BE2C (cell line): Measurements from ENCODE around the gene ADCY4.
"Not testable (repeated sequence)": the region's sequence is repeated elsewhere in the genome, so short reads cannot be mapped to it uniquely, and the experiment has no call there.

Source experiments
- DNase-seq: peaks from one replicate; pipeline ENCODE4 v3.0.0-alpha.2; 2020
- H3K27me3 ChIP-seq: fragments of 250-450 bp; sonication (Bioruptor Pico); 2 replicates; pipeline ENCODE4 v1.5.1; 2020; ENCODE audit warnings: mild to moderate bottlenecking
- H3K36me3 ChIP-seq: fragments of 250-450 bp; sonication (Bioruptor Pico); 2 replicates; pipeline ENCODE4 v1.5.1; 2020; ENCODE audit warnings: mild to moderate bottlenecking
- H3K4me1 ChIP-seq: fragments of 250-450 bp; sonication (Bioruptor Pico); 2 replicates; pipeline ENCODE4 v1.5.1; 2020
- H3K4me3 ChIP-seq: 2 replicates; pipeline ENCODE4 v1.5.1; 2011; ENCODE audit warnings: low read depth, low read length
- H3K9me3 ChIP-seq: fragments of 250-450 bp; sonication (Bioruptor Pico); 2 replicates; pipeline ENCODE4 v1.5.1; 2020
- TF ChIP-seq, protein P1 (sequence below): IDR thresholded peaks from 2 replicates; pipeline ENCODE4 v1.5.1; 2012; ENCODE audit warnings: mild to moderate bottlenecking, low read depth, low read length

The ADCY4 gene

GRCh38 chr14:24331731-24332267, 3.1 kb downstream of the ADCY4 start:
- Histone ChIP-seq H3K4me3 (peak overlapping the region; percentile 21; the same call in 1 of the 2 replicates), H3K4me1 (no peaks in the 10 kb centered on the region), H3K9me3 (no peaks in the 10 kb centered on the region), H3K36me3 (no peaks in the 10 kb centered on the region), H3K27me3 (peaks cover 46% of the 10 kb centered on the region)
- no peak for DNase-seq
- TF ChIP-seq, protein P1, sequence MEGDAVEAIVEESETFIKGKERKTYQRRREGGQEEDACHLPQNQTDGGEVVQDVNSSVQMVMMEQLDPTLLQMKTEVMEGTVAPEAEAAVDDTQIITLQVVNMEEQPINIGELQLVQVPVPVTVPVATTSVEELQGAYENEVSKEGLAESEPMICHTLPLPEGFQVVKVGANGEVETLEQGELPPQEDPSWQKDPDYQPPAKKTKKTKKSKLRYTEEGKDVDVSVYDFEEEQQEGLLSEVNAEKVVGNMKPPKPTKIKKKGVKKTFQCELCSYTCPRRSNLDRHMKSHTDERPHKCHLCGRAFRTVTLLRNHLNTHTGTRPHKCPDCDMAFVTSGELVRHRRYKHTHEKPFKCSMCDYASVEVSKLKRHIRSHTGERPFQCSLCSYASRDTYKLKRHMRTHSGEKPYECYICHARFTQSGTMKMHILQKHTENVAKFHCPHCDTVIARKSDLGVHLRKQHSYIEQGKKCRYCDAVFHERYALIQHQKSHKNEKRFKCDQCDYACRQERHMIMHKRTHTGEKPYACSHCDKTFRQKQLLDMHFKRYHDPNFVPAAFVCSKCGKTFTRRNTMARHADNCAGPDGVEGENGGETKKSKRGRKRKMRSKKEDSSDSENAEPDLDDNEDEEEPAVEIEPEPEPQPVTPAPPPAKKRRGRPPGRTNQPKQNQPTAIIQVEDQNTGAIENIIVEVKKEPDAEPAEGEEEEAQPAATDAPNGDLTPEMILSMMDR: no peak

GRCh38 chr14:24330973-24331674, 3.7 kb downstream of the ADCY4 start:
- no peaks in the 10 kb centered on the region for H3K4me1 ChIP-seq
- TF ChIP-seq, protein P1: no peak
- no peaks in the 10 kb centered on the region for H3K9me3 ChIP-seq
- no peaks in the 10 kb centered on the region for H3K36me3 ChIP-seq
- peaks cover 39% of the 10 kb centered on the region for H3K27me3 ChIP-seq
- DNase-seq: no peak
- H3K4me3 ChIP-seq: no peak overlapping the region

DNA sequence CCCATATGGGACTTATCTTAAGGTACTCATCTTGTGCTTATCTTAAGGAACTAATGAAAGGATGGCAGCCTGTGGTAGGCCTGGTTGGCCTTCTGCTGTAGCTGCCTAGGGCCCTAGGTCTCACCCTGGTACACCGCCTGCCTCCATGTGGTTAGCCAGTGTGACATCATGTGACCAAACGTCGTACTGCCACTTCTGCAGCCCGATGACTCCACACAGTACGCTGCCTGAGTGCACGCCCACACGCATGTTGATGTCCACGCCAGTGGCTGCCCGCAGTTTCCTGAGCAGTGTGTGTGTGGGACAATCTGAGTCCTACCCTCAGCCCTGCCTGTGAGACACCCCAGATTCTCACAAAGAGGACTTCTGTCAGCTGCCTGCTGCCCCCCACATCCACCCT, 5.1 kb downstream of the ADCY4 start:
- Histone ChIP-seq H3K9me3 (no peaks in the 10 kb centered on the region), H3K4me1 (no peaks in the 10 kb centered on the region), H3K4me3 (no peak overlapping the region), H3K27me3 (peaks cover 25% of the 10 kb centered on the region), H3K36me3 (no peaks in the 10 kb centered on the region)
- TF ChIP-seq, protein P1: no peak
- DNase-seq: no peak

DNA sequence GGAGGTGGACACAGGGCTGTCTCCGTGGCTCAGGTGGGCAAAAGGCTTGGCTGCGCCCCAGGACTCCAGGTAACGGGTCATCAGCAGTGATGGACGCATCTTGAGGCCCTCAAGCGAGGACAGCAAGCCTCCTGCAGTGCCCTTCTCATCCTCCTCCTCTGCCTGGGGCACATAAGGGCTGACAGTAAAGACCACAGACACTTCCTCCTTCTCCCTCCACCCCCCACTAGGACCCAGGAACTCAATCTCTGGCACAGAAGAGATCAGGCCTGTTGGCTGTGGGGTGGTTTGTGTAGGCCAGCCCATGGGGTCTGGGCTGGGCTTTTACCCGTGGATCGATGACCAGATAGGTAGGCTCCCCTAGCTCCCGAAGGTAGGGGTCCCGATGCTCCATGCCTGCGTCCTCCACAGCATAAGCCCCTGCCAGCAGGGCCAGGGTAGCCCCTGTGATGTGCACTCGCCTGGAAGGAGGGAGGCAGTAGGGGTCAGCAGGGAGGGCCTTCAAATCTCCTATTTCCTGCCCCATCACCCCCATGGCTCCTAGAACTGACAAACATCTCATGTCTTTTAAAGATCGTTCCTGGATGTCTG, 5.7 kb downstream of the ADCY4 start:
- Histone ChIP-seq H3K9me3 (no peaks in the 10 kb centered on the region), H3K4me3 (no peak overlapping the region), H3K4me1 (no peaks in the 10 kb centered on the region), H3K36me3 (no peaks in the 10 kb centered on the region), H3K27me3 (peaks cover 20% of the 10 kb centered on the region)
- DNase-seq: no peak
- TF ChIP-seq, protein P1: no peak

DNA sequence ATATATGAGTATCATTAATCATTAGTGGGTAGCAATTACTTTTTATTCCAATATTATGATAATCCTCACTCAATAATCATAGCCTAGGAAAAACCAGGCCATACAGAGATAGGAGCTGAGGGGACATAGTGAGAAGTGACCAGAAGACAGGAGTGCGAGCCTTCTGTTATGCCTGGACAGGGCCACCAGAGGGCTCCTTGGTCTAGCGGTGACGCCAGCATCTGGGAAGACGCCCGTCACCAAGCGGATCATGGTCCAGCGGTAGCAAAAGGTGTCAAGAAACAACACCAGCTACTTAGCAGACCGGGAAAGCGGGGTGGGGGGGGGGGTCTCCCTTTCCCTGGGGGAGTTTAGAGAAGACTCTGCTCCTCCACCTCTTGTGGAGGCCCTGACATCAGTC, 7.0 kb downstream of the ADCY4 start:
- peak; percentile 63 for DNase-seq

More for the DNA sequence above, 7.0 kb downstream of the ADCY4 start:
- not testable (repeated sequence) for H3K4me3 ChIP-seq, H3K36me3 ChIP-seq, H3K9me3 ChIP-seq, H3K4me1 ChIP-seq, H3K27me3 ChIP-seq
- TF ChIP-seq, protein P1: peak; percentile 36
